Midbrain (tissue), 1 donor: ENCODE measurements around the gene CD300E.
"Not testable (repeated sequence)": the region's sequence is repeated elsewhere in the genome, so short reads cannot be mapped to it uniquely, and the experiment has no call there.

Experiments used
- DNase-seq: peaks from one replicate; lab custom pipeline; 2025; lab: John Stamatoyannopoulos, UW

CD300E gene

DNA sequence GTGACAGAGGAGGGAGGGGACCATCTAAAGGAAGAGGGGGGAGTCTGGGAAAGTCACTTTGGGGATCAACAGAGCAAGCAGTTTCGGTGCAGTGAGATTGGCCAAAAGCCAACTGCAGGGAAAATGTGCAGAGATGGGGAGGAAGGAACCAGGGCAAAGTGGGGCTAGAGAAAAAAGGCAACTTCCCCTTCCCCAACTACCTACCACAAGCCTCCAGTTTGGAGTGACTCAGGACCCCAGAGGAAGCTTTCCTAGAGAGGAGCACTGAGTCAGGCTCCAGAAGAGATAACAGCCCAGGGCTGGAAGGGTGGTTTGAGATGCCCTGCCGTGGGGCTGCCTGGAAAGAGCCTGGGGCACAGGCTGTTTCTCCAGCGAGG, 24.5 kb downstream of the CD300E start:
- DNase-seq = no peak

DNA sequence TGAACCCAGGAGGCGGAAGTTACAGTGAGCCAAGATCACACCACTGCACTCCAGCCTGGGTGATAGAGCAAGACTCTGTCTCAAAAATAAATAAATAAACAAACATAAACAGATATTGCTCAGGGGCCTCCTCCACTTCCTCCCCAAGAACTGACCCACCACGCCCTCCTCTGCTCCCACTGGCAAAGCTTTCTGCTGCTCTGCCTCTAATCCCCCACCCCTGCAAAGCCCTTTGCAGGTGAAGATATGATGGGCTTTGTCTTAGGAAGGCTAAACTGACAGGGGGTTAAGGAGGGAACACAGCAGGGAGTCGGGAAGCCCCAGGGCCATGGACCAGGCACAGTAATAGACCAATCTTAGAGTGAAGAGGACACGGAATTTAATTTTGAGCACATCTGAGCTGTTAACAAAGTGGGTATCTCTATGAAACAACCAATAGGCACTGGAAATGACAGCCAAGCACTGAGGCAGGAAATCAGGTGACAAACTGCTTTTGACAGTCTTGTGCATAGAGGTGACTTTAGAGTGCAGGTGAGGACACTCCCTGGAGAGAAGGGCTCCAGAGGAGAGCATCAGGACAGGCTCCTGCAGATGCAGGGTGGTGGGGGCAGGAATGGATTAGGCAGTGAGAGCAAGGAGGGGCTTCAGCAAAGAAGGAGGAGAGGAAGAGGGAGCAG, 25.1 kb downstream of the CD300E start:
- no peak for DNase-seq

DNA sequence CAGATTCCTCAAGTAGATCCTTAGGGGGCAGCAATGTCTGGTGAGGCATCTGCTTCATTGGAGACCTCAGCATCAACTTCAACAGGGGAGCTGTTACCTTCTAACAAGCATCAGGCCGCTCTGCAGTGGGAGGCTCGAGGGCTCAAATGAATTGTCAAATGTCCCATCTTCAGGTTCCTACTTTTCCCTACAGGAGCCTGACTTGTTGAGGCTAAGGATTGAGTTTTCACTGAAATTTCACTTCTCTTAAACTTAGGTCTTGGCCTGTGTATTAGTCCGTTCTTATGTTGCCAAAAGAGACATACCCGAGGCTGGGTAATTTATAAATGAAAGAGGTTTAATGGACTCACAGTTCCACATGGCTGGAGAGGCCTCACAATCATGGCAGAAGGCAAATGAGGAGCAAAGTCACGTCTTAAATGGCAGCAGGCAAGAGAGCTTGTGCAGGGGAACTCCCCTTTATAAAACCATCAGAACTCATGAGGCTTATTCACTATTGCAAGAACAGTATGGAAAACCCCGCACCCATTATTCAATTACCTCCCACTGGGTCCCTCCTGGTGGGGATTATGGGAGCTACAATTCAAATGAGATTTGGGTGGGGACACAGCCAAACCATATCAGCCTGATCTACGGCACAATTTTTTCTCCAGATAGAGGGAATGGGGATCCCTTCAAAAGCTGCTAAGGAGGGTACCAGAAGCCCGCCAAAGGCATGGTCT, 26.3 kb downstream of the CD300E start:
- DNase-seq = no peak

DNA sequence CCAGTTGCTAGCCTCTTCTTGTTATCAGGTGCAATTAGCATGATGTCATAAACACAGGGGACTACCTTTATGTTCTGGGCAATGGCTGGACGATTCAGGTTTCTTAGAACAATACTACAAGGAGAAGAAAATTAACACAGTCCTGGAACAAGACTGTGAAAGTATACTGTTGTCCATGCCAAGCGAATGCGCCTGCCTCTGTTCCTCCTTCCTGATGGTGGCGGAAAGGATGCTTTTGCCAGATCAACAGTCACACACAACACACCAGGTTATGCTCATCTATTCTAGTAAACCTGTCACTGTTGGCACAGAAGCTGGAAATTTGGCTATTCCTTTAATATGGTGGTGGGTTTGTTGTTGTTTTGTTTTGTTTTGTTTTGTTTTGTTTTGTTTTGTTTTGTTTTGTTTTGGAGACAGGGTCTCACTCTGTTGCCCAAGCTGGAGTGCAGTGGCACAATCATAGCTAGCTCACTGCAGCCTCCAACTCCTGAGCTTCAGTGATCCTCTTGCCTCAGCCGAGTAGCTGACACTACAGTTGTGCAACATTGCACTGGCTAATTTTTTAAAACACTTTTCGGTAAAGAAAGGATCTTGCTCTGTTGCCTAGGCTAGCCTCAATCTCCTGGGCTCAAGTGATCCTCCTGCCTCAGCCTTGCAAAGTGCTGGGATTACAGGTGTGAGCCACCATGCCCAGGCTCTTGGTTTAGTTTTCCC, 28.3 kb downstream of the CD300E start:
- no peak for DNase-seq

DNA sequence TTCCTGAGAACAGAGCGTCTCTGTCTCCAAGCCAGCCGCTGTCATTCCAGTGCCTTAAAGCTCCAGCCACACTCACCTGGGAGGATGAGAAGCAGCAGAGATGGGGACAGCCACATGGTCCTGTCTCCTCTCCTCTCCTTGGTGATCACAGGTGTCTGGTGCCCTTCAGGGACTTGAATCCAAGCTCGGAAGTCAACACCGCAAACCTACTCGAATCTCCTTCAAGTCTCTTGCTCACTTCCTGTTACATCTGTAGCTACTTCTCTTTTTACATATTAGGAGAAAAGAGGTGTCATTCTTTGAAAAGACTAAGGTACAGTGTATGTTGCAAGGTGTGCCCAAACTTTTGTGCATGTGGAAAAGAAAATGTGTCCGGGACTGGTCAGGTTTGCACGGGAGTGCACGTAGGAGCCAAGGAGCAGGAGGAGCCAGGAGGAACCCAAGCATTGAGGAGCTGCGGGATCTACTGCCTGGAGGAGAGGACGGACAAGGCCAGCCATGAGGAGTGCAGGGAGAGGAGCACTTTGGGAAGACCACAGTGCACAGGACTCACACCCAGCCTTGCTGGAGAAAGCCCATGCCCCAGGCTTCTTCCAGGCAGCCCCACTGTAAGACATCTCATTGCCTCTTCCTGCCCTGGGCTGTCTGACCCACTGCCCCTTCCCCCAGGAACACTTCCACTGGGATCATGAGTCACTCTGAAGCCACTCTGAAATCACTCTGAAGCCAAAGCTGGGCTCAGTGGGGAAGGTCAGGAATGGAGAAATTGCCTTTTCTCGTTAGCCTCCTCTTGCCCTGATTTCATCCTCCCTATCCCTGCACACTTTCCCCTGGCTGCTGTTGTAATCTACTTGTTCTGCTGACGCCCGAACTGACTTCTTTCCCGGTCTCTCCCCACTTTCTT, 31.2 kb downstream of the CD300E start, which contains the start of gene CD300LD:
Gene CD300LD, minus strand, starts transcription at position 197 of the 904 bp plus-strand sequence. Its CDS starts 81 bp downstream, at position 116.
- DNase-seq = no peak

DNA sequence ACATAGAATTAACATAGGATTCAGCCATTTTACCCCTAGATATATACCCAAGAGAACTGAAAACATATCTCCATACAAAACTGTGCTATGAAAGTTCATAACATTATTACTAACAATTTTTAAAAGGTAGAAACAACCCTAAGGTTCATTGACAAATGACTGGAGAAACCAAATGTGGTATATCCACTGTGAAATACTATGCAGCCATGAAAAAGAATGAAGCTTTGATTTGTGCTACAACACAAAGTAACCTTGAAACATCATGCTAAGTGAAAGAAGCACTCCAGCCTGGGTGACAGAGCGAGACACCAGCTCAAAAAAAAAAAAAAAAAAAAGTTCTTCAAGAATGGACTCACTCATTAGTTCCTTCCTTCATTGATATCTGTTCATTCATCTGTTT, 32.0 kb downstream of the CD300E start:
- no peak for DNase-seq

DNA sequence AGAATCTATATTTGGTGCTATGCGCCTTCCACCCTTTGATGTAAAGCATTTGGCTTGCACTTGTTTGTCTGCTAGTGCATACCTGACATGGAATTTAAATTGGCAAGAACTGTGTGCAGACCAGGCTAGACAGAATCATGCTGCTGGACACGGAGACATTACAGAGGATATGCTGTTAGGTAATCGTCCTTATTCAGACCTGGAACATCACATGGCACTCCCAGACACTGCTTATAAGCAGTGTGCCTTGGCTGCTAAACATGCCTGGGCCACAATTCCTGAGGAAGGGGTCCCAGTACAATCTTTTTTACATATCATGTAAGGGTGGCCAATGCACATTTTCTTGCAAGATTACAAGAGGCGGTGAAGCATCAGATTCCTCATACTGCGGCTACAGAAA, 37.8 kb downstream of the CD300E start:
- no peak for DNase-seq

DNA sequence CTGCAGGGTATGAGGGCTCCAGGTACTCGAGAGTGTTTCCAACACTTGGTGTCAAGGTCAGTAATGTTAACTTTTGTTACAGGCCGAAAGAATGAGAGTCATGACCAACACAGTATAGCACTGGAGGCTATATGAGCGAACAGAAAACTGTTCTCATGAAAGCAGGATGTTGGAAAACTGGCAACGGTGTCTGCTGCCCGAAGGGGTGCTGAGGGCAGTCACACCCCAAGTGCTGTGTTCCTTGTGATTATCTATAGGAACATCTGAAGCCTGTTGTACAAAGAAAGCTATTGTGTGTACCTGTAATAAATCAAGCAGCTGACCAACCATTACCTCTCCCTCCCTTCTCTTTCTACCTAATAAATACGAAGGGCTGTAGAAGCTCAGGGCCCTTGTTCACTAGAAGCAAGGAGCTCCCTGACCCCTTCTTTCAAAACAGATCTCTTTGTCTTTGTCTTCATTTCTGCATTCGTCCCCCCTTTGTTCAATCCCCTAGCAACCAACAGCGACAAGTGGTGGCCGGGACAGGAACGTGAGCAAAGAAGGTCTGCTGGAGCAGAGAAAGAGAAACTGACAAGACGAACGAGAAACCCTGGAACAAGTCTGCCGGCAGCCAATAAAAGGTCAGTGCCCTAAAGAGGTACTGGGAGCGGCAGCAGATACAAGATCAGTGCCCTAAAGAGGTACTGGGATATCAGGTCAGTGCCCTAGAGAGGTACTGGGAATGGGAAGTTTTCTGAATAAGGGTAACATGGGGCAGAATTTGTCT, 39.1 kb downstream of the CD300E start:
- DNase-seq = no peak

DNA sequence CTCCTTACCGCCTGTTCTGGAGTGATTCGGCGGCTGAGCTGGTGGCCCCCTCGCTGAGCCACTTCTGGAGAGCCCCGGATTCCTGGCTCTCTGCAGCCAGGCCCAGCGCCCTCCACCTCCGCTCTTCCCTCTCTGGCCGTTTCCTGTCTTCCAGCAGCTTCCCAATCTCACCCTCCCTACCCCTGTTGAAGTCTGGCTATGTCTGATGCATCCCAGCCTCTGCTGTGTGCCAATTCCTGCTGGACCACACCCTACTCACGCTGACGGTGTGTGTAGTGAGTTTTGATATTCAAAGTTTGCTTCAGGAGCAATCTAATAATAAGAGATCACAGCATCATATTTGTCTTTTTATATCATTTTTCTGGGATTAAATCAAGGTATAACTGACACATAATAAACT, 40.9 kb downstream of the CD300E start:
- DNase-seq = no peak

DNA sequence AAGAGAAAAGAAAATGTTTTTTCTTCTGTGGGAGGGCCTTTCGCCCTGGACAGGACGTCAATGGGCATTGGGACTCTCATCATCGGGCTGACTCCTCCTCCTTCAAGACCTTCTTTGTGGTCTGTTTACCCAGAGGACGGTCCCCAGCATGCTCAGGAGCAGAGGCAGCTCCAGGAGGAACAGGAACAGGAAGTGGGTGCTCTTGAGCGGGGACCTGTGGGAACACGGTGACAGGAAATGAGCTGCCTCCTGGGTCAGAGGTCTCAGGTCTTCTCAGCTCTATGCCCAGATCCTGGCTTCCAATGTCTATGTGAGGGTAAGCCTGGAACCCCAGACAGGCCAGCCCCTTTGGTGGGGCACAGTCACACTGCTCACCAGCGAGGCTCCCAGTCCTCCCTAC, 43.6 kb downstream of the CD300E start:
- DNase-seq = no peak

DNA sequence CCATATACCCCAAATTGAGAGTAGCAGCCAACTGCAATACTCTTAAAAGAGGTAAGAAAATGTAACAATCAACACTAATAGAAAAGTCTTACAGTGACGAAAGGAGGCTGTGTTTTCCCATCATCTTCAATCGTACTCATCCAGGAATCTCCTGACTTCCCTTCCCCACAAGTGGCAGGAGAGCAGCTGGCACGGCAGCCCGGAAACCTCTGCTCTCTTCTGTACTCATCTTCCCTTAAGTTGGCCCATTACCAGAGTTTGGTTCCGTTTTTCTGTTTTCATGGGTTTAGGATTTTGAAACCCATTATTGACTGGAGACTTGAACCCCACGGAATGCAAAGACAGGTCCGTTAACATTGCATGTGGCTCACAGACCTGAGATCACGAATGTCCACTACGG, 44.6 kb downstream of the CD300E start:
- DNase-seq = no peak

DNA sequence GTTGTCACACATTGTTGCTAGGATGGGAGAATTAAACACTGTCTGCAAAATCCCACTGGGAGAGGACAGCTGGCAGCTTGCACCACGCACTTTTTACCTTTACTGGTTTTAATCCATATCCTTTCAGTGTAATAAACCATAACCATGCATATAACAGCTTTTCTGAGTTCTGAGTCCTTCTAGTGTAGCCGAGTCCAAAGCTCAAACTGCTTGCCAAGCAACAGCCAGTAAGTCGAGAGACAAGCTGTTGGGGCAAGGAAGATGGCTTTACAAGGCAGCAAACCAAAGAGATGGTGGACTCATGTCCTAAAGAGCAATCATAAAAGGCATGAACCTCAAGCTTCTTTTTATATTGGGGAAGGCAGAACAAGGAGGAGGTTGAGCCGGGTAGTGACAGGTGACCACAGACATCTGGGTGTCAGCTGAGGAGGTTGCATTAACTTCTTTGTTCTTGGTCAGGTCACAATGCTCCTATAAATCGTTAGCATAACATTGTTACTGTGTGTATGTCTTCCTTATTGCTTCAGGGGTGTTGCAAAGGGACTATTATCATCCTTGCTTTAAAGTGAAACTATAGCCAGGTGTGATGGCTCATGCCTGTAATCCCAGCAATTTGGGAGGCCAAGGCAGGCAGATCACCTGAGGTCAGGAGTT, 48.9 kb downstream of the CD300E start:
- no peak for DNase-seq

DNA sequence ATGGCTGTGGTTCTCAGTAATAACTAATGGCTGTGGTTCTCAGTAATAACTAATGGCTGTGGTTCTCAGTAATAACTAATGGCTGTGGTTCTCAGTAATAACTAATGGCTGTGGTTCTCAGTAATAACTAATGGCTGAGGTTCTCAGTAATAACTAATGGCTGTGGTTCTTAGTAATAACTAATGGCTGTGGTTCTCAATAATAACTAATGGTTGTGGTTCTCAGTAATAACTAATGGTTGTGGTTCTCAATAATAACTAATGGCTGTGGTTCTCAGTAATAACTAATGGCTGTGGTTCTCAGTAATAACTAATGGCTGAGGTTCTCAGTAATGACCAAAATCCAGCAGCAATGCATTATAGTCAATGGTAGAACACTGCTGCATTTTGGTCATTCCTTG, 49.9 kb downstream of the CD300E start:
- not testable (repeated sequence) for DNase-seq

DNA sequence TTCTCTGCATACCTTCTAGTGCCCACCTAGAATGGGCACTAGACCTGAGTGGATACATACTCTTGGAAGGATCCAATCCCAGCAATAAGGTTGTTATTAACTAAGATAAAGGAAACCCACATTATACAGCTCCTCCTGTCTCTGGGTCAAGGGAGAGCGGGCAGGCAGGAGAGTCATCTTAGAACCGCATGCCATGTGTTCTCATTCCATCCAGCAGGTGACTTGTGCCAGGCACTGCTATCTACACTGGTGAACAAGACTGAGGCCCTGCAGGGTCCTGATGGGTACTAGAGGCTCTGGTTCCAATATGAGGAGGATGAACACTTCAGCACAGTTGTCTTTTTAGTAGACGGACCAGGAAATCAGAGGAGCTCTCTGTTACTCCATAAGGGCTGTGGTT, 50.4 kb downstream of the CD300E start:
- no peak for DNase-seq

DNA sequence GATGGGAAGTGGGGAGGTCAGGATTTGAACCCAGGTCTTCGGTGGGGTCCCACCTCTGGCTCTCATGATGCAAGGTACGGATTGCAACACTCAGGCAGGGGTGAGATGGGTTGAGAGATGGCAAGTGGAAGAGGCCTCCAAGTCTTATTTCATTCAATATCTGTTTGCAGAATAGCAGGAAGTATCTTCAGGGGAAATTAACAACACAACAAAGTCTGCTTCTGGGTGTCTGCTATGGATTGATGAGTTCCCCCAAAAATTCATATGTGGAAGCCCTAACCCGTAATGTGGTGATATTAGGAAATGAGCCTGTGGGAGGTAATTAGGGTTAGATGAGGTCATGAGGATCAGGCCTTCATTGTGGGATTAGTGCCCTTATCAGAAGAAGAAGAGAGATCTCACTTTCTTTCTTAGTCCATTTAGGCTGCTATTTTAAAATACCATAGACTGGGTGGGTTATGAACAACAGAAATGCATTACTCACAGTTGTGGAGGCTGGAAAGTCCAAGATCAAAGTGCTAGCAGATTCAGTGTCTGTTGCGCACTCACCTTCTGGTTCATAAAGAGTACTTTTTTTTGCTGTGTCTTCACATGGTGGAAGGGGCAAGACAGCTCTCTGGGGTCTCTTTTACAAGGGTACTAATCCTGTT, 51.8 kb downstream of the CD300E start:
- DNase-seq = no peak

DNA sequence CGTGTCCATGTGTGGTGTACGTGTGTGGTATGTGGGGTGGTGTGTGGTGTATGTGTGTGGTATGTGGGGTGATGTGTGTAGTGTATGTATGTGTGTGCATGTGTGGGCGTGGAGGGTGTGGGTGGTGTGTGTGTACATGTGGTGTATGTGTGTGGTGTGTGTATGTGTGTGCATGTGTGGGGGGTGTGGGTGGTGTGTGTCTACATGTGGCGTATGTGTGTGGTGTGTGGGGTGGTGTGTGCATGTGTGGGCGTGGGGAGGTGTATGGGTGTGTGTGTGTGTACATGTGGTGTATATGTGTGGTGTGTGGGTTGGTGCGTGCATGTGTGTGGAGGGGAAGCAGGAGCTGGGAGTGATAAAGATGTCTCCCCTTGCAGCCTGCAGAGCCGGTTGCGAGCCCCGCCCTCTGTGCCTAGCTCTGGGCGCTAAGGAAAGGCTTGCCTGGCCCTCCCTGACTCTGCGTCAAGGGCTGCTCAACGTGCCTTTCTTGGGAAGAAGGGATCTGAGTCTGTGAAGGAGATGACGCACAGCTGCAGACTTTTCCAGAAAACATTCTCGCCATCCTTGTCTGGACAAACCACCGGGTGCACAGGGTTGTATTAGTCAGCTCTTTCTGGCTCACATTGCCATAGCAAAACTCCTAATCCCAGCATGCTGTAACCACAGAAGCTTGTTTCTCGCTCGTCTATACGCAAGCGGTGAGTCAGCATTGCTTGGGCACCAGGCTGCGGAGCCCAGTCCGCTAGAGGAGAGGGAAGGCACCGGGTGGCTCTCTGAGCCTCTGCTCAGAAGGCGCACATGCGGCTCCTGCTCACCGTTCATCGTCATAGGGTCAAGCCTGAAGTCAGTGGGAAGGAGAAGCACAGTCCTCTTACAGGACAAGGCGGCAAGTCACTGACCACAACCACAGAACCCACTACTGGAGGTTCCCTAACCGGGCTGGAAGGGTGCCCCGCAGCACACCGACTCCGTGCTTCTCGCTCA, 54.2 kb downstream of the CD300E start:
- DNase-seq = no peak

DNA sequence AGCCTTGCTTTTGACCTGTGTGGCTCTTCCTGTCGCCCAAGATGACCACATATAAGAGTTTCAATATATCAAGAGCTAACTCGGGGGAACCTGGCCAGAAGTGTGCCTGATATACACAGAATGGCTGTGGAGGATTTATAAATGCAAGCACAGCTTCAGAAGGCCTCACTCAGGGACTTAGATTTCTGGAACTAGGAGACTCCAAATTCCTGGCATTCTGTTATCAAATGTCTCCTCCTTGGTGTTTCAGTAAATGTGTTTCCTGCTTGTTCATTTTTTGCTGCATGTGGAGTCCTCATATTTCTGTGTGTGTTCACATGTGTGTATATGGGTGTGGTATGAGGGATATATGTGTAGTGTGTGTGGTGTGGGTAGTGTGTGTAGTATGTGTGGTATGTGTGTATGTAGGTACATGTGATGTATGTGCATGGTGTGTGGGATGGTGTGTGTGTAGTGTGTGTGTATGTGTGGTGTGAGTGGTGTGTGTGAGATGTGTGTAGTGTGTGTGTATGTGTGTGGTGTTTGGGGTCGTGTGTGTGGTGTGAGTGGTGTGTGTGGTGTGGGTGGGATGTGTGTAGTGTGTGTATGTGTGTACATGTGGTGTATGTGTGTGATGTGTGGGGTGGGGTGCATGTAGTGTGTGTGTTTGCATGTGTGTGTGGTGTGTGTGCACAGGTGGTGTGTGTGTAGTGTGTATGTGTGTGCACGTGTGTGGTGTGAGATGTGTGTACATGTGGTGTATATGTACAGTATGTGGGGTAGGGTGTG, 55.2 kb downstream of the CD300E start:
- no peak for DNase-seq

DNA sequence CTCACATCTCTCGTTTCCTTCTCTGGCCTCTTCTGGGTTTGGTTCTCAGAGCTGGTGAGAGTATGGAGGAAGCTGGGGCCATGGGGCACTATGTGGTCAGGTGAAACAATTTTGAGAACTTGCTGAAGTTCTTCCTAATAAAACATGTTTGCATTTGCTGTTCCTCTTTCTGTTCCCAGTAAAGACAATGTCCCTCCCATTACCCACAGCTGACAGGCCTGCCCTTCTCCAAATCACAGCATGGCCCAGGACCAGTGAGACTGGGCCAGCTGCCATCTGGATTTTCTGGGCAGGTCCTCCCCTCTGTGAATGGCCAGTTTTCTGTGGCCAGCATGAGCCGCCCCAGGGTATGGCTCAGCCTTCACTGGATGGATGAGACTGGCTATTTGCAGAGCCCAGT, 56.1 kb downstream of the CD300E start, which contains the start of gene CD300H:
Gene CD300H, minus strand, starts transcription at position 113 of the 400 bp plus-strand sequence.
- no peak for DNase-seq
